ENCODE data around the gene SMARCB1.

Gene SMARCB1

GRCh38 chr22:23831781-23832180 lies 45.0 kb downstream of the SMARCB1 start:
- DNase-seq (ENCODE audit: low read depth, low spot score): no peak

- DNase-seq (ENCODE audit: low read depth, low spot score): no peak
Measured at GRCh38 chr22:23832226-23833016, 45.7 kb downstream of the SMARCB1 start.

- DNase-seq (ENCODE audit: low read depth, low spot score): no peak
Measured at GRCh38 chr22:23833017-23833751, 46.4 kb downstream of the SMARCB1 start.

- DNase-seq (ENCODE audit: low read depth, low spot score): no peak
Measured at GRCh38 chr22:23833911-23834317, 47.1 kb downstream of the SMARCB1 start.

GRCh38 chr22:23834406-23834792 lies 47.6 kb downstream of the SMARCB1 start:
- no peak for DNase-seq (ENCODE audit: low read depth, low spot score)

- no peak for DNase-seq (ENCODE audit: low read depth, low spot score)
Measured at GRCh38 chr22:23834793-23835483, 48.2 kb downstream of the SMARCB1 start.

GRCh38 chr22:23835484-23836144 lies 48.8 kb downstream of the SMARCB1 start:
- no peak for DNase-seq (ENCODE audit: low read depth, low spot score)

- no peak for DNase-seq (ENCODE audit: low read depth, low spot score)
Measured at GRCh38 chr22:23836281-23836680, 49.5 kb downstream of the SMARCB1 start.

GRCh38 chr22:23836692-23837495 lies 50.1 kb downstream of the SMARCB1 start:
- DNase-seq (ENCODE audit: low read depth, low spot score): no peak

- no peak for DNase-seq (ENCODE audit: low read depth, low spot score)
Measured at GRCh38 chr22:23837496-23837859, 50.7 kb downstream of the SMARCB1 start.

GRCh38 chr22:23837911-23838680 lies 51.3 kb downstream of the SMARCB1 start:
- no peak for DNase-seq (ENCODE audit: low read depth, low spot score)

- DNase-seq (ENCODE audit: low read depth, low spot score): peak; percentile 91
Measured at GRCh38 chr22:23838681-23839468, 52.1 kb downstream of the SMARCB1 start, which contains the start of gene DERL3. Gene DERL3, minus strand, starts transcription at chr22:23839006. Its CDS starts 19 bp downstream, at chr22:23838987.

- no peak for DNase-seq (ENCODE audit: low read depth, low spot score)
Measured at GRCh38 chr22:23840026-23840425, 53.3 kb downstream of the SMARCB1 start.

- DNase-seq (ENCODE audit: low read depth, low spot score): no peak
Measured at GRCh38 chr22:23841292-23841691, 54.5 kb downstream of the SMARCB1 start.

- DNase-seq (ENCODE audit: low read depth, low spot score): no peak
Measured at GRCh38 chr22:23841736-23842445, 55.1 kb downstream of the SMARCB1 start.

- no peak for DNase-seq (ENCODE audit: low read depth, low spot score)
Measured at GRCh38 chr22:23842599-23842998, 55.8 kb downstream of the SMARCB1 start.

- no peak for DNase-seq (ENCODE audit: low read depth, low spot score)
Measured at GRCh38 chr22:23844739-23845202, 58.0 kb downstream of the SMARCB1 start.

GRCh38 chr22:23845265-23846080 lies 58.7 kb downstream of the SMARCB1 start:
- no peak for DNase-seq (ENCODE audit: low read depth, low spot score)
